WTC11 (cell line): Measurements from ENCODE around the gene IL23R. TPM values are rescaled to one million over a fixed set of nuclear protein-coding genes. Genes with fewer than 3 reads are reported as not detected.

Experiments used
- ATAC-seq: fragments of 200-7000 bp; cut with Tn5 transposase; 2 replicates; pipeline ENCODE4 v1.10.0; 2021; ENCODE audit warnings: mild to moderate bottlenecking, moderate library complexity
- CTCF ChIA-PET: fragments of 300-600 bp; sonication (Branson Sonifier 250); formaldehyde crosslinking; loops from one replicate; lab custom pipeline; 2021; ENCODE audit warnings: antibody characterized with exemption; lab: Charles Lee
- POLR2A ChIA-PET: fragments of 350-600 bp; sonication (Branson Sonifier 250); formaldehyde crosslinking; loops from one replicate; lab custom pipeline; 2021; ENCODE audit warnings: antibody characterized with exemption; lab: Charles Lee
- DNase-seq: peaks from one replicate; pipeline ENCODE4 v3.0.0; 2021; ENCODE audit warnings: low spot score
- H3K27ac Mint-ChIP-seq: 2 replicates; pipeline ENCODE4 v1.8.0; 2021; ENCODE audit warnings: mixed read lengths
- H3K27me3 Mint-ChIP-seq: 2 replicates; pipeline ENCODE4 v1.8.0; 2021; ENCODE audit warnings: low read depth, mild to moderate bottlenecking, moderate library complexity, mixed read lengths
- H3K36me3 Mint-ChIP-seq: 2 replicates; pipeline ENCODE4 v1.8.0; 2021; ENCODE audit warnings: mixed read lengths
- H3K4me1 Mint-ChIP-seq: 2 replicates; pipeline ENCODE4 v1.8.0; 2022; ENCODE audit warnings: mixed read lengths
- H3K4me3 Mint-ChIP-seq: 2 replicates; pipeline ENCODE4 v1.8.0; 2021; ENCODE audit warnings: mild to moderate bottlenecking, moderate library complexity, mixed read lengths
- H3K9me3 Mint-ChIP-seq: 2 replicates; pipeline ENCODE4 v1.8.0; 2021; ENCODE audit warnings: mixed read lengths
- ATF1 ChIP-seq: sonication (generic); formaldehyde crosslinking; IDR thresholded peaks from 2 replicates; pipeline ENCODE4 v1.8.1; 2023; ENCODE audit warnings: mild to moderate bottlenecking, moderate library complexity, missing genetic modification reagents
- CBFB ChIP-seq: sonication (generic); formaldehyde crosslinking; IDR thresholded peaks from 2 replicates; pipeline ENCODE4 v1.8.1; 2022; ENCODE audit warnings: mild to moderate bottlenecking, low read depth, missing genetic modification reagents
- CREB1 ChIP-seq: sonication (generic); formaldehyde crosslinking; IDR thresholded peaks from 2 replicates; pipeline ENCODE4 v1.8.0; 2023; ENCODE audit warnings: mild to moderate bottlenecking, missing genetic modification reagents
- EMX1 ChIP-seq: fragments of 250-450 bp; sonication (Bioruptor Pico); IDR thresholded peaks from 2 replicates; pipeline ENCODE4 v1.8.0; 2021; ENCODE audit warnings: mild to moderate bottlenecking
- ESRRA ChIP-seq: sonication (generic); formaldehyde crosslinking; IDR thresholded peaks from 2 replicates; pipeline ENCODE4 v1.8.1; 2022; ENCODE audit warnings: mild to moderate bottlenecking, missing genetic modification reagents, borderline replicate concordance
- HMGA2 ChIP-seq: fragments of 250-450 bp; sonication (Bioruptor Pico); IDR thresholded peaks from 2 replicates; pipeline ENCODE4 v1.4.0; 2021; ENCODE audit warnings: mild to moderate bottlenecking, moderate library complexity
- IRF2 ChIP-seq: sonication (generic); formaldehyde crosslinking; IDR thresholded peaks from 2 replicates; pipeline ENCODE4 v1.8.0; 2022; ENCODE audit warnings: low read depth, missing genetic modification reagents, borderline replicate concordance
- JAZF1 ChIP-seq: fragments of 250-450 bp; sonication (Bioruptor Pico); IDR thresholded peaks from 2 replicates; pipeline ENCODE4 v1.9.0; 2021; ENCODE audit warnings: moderate library complexity, mild to moderate bottlenecking, inconsistent platforms
- MXD4 ChIP-seq: fragments of 250-450 bp; sonication (Bioruptor Pico); IDR thresholded peaks from 2 replicates; pipeline ENCODE4 v1.8.0; 2021; ENCODE audit warnings: mild to moderate bottlenecking, moderate library complexity, borderline replicate concordance
- NFATC4 ChIP-seq: fragments of 250-450 bp; sonication (Bioruptor Pico); IDR thresholded peaks from 2 replicates; pipeline ENCODE4 v1.9.0; 2021; ENCODE audit warnings: mild to moderate bottlenecking
- NR1H2 ChIP-seq: sonication (generic); formaldehyde crosslinking; IDR thresholded peaks from 2 replicates; pipeline ENCODE4 v1.9.0; 2021; ENCODE audit warnings: mild to moderate bottlenecking, moderate library complexity, missing genetic modification reagents
- TEAD1 ChIP-seq: sonication (generic); formaldehyde crosslinking; IDR thresholded peaks from 2 replicates; pipeline ENCODE4 v1.8.0; 2022; ENCODE audit warnings: mild to moderate bottlenecking, missing genetic modification reagents
- TEAD4 ChIP-seq: sonication (generic); formaldehyde crosslinking; IDR thresholded peaks from 2 replicates; pipeline ENCODE4 v1.8.0; 2022; ENCODE audit warnings: mild to moderate bottlenecking, missing genetic modification reagents
- ZNF263 ChIP-seq: sonication (generic); formaldehyde crosslinking; IDR thresholded peaks from 2 replicates; pipeline ENCODE4 v1.8.1; 2022; ENCODE audit warnings: low read depth, mild to moderate bottlenecking, moderate library complexity, missing genetic modification reagents
- ZNF396 ChIP-seq: fragments of 250-450 bp; sonication (Bioruptor Pico); IDR thresholded peaks from 2 replicates; pipeline ENCODE4 v1.8.0; 2021; ENCODE audit warnings: mild to moderate bottlenecking, moderate library complexity, borderline replicate concordance
- ZNF423 ChIP-seq: fragments of 250-450 bp; sonication (Bioruptor Pico); IDR thresholded peaks from 2 replicates; pipeline ENCODE4 v2.1.2; 2022; ENCODE audit warnings: mild to moderate bottlenecking, moderate library complexity
- total RNA-seq: library from RNA; stranded (reverse); gene quantifications from 3 replicates; pipeline ENCODE4 v1.2.3, GENCODE V29; 2021
- TF ChIP-seq, protein P1 (sequence below): fragments of 200-600 bp; IDR thresholded peaks from 2 replicates; pipeline ENCODE4 v1.8.0; 2022; ENCODE audit warnings: antibody characterized with exemption
- TF ChIP-seq, protein P2 (sequence below): fragments of 250-450 bp; sonication (Bioruptor Pico); IDR thresholded peaks from 2 replicates; pipeline ENCODE4 v2.1.2; 2022; ENCODE audit warnings: mild to moderate bottlenecking, moderate library complexity
- TF ChIP-seq, protein P3 (sequence below): sonication (generic); formaldehyde crosslinking; IDR thresholded peaks from 2 replicates; pipeline ENCODE4 v1.8.0; 2023; ENCODE audit warnings: missing genetic modification reagents, mild to moderate bottlenecking, borderline replicate concordance
- TF ChIP-seq, protein P4 (sequence below): sonication (generic); formaldehyde crosslinking; IDR thresholded peaks from 2 replicates; pipeline ENCODE4 v1.8.0; 2023; ENCODE audit warnings: mild to moderate bottlenecking, missing genetic modification reagents
- TF ChIP-seq, protein P5 (sequence below): fragments of 250-450 bp; sonication (Bioruptor Pico); IDR thresholded peaks from 2 replicates; pipeline ENCODE4 v1.9.0; 2021; ENCODE audit warnings: mild to moderate bottlenecking
- TF ChIP-seq, protein P6 (sequence below): sonication (generic); formaldehyde crosslinking; IDR thresholded peaks from 2 replicates; pipeline ENCODE4 v1.8.0; 2022; ENCODE audit warnings: mild to moderate bottlenecking, missing genetic modification reagents
- TF ChIP-seq, protein P7 (sequence below): sonication (generic); formaldehyde crosslinking; IDR thresholded peaks from 2 replicates; pipeline ENCODE4 v1.8.1; 2022; ENCODE audit warnings: mild to moderate bottlenecking, moderate library complexity, missing genetic modification reagents

The IL23R gene
- total RNA-seq, 1 experiment from 2014 or later, result not detected

DNA sequence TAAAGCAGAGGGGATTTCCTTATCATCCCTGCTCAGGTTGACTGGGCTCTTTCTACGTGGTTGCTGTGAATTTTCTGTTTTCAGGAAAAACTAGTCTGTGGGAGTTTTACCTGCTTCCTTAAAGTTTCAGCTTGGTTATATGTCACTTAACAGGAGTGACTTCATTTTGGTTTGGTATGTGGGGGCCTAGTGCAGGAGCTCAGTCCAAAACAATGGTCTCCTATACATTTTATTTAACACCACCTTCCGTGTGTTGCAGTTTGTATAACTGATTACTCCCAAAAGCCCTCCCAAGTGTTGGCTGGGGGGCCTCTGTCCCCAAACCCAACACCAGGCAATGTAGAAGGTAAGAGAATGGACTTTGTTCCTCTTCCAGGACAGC, 5.3 kb downstream of the IL23R start:
- H3K4me1 Mint-ChIP-seq, result no peaks in the 10 kb centered on the region
- ChIA-PET POLR2A (no interaction called here), CTCF (interaction anchor here (0.7 to 1.6 kb wide), 3 partner anchors 22 to 594 kb away, joined by 3 read pairs; no protein-coding TSS in a partner anchor)
- no peak overlapping the region for H3K27ac Mint-ChIP-seq
- H3K27me3 Mint-ChIP-seq, result no peaks in the 10 kb centered on the region
- no peaks in the 10 kb centered on the region for H3K36me3 Mint-ChIP-seq
- no peak for DNase-seq
- ATAC-seq, result no peak
- no peak overlapping the region for H3K4me3 Mint-ChIP-seq
- TF ChIP-seq IRF2 (CRISPR knock-in tag) (no peak), HMGA2 (CRISPR knock-in tag) (no peak), JAZF1 (no peak), ZNF396 (CRISPR knock-in tag) (no peak), ATF1 (CRISPR knock-in tag) (no peak), NFATC4 (CRISPR knock-in tag) (no peak), EMX1 (CRISPR knock-in tag) (no peak), MXD4 (CRISPR knock-in tag) (no peak), ESRRA (no peak), ZNF263 (CRISPR knock-in tag) (no peak), ZNF423 (CRISPR knock-in tag) (no peak), CREB1 (CRISPR knock-in tag) (no peak)
- TF ChIP-seq, protein P1, sequence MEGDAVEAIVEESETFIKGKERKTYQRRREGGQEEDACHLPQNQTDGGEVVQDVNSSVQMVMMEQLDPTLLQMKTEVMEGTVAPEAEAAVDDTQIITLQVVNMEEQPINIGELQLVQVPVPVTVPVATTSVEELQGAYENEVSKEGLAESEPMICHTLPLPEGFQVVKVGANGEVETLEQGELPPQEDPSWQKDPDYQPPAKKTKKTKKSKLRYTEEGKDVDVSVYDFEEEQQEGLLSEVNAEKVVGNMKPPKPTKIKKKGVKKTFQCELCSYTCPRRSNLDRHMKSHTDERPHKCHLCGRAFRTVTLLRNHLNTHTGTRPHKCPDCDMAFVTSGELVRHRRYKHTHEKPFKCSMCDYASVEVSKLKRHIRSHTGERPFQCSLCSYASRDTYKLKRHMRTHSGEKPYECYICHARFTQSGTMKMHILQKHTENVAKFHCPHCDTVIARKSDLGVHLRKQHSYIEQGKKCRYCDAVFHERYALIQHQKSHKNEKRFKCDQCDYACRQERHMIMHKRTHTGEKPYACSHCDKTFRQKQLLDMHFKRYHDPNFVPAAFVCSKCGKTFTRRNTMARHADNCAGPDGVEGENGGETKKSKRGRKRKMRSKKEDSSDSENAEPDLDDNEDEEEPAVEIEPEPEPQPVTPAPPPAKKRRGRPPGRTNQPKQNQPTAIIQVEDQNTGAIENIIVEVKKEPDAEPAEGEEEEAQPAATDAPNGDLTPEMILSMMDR, result no peak
- TF ChIP-seq, protein P2, sequence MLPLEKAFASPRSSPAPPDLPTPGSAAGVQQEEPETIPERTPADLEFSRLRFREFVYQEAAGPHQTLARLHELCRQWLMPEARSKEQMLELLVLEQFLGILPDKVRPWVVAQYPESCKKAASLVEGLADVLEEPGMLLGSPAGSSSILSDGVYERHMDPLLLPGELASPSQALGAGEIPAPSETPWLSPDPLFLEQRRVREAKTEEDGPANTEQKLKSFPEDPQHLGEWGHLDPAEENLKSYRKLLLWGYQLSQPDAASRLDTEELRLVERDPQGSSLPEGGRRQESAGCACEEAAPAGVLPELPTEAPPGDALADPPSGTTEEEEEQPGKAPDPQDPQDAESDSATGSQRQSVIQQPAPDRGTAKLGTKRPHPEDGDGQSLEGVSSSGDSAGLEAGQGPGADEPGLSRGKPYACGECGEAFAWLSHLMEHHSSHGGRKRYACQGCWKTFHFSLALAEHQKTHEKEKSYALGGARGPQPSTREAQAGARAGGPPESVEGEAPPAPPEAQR, result no peak
- TF ChIP-seq, protein P3, sequence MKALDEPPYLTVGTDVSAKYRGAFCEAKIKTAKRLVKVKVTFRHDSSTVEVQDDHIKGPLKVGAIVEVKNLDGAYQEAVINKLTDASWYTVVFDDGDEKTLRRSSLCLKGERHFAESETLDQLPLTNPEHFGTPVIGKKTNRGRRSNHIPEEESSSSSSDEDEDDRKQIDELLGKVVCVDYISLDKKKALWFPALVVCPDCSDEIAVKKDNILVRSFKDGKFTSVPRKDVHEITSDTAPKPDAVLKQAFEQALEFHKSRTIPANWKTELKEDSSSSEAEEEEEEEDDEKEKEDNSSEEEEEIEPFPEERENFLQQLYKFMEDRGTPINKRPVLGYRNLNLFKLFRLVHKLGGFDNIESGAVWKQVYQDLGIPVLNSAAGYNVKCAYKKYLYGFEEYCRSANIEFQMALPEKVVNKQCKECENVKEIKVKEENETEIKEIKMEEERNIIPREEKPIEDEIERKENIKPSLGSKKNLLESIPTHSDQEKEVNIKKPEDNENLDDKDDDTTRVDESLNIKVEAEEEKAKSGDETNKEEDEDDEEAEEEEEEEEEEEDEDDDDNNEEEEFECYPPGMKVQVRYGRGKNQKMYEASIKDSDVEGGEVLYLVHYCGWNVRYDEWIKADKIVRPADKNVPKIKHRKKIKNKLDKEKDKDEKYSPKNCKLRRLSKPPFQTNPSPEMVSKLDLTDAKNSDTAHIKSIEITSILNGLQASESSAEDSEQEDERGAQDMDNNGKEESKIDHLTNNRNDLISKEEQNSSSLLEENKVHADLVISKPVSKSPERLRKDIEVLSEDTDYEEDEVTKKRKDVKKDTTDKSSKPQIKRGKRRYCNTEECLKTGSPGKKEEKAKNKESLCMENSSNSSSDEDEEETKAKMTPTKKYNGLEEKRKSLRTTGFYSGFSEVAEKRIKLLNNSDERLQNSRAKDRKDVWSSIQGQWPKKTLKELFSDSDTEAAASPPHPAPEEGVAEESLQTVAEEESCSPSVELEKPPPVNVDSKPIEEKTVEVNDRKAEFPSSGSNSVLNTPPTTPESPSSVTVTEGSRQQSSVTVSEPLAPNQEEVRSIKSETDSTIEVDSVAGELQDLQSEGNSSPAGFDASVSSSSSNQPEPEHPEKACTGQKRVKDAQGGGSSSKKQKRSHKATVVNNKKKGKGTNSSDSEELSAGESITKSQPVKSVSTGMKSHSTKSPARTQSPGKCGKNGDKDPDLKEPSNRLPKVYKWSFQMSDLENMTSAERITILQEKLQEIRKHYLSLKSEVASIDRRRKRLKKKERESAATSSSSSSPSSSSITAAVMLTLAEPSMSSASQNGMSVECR (CRISPR knock-in tag), result no peak
- TF ChIP-seq, protein P4, sequence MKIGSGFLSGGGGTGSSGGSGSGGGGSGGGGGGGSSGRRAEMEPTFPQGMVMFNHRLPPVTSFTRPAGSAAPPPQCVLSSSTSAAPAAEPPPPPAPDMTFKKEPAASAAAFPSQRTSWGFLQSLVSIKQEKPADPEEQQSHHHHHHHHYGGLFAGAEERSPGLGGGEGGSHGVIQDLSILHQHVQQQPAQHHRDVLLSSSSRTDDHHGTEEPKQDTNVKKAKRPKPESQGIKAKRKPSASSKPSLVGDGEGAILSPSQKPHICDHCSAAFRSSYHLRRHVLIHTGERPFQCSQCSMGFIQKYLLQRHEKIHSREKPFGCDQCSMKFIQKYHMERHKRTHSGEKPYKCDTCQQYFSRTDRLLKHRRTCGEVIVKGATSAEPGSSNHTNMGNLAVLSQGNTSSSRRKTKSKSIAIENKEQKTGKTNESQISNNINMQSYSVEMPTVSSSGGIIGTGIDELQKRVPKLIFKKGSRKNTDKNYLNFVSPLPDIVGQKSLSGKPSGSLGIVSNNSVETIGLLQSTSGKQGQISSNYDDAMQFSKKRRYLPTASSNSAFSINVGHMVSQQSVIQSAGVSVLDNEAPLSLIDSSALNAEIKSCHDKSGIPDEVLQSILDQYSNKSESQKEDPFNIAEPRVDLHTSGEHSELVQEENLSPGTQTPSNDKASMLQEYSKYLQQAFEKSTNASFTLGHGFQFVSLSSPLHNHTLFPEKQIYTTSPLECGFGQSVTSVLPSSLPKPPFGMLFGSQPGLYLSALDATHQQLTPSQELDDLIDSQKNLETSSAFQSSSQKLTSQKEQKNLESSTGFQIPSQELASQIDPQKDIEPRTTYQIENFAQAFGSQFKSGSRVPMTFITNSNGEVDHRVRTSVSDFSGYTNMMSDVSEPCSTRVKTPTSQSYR, result no peak
- H3K9me3 Mint-ChIP-seq, result no peaks in the 10 kb centered on the region; the same call in 1 of the 2 replicates

DNA sequence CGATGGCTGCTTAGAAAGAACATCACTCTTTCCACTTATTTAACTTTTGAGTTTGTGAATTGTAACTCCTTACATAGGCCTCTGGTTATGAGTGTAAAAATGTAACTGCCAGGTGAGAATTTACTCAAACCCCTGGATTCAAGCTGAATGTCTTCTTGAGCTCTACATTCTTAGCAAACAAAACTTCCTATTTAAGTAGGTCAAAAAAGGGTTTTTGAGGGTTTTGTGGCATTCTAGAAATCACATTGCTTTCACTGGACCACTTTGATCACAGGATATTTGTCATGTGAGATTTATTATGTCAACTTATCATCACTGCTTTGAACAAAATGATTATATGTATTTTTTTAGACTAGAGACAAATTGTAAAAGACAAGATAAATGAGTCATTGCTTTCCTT, 5.7 kb downstream of the IL23R start:
- no peak for DNase-seq
- CTCF ChIA-PET, result interaction anchor here (1.6 kb wide), 1 partner anchor 41 kb away, joined by 3 read pairs; no protein-coding TSS in a partner anchor
- H3K4me3 Mint-ChIP-seq, result no peak overlapping the region
- H3K4me1 Mint-ChIP-seq, result no peaks in the 10 kb centered on the region
- POLR2A ChIA-PET, result no interaction called here
- no peaks in the 10 kb centered on the region; the same call in 1 of the 2 replicates for H3K9me3 Mint-ChIP-seq
- no peaks in the 10 kb centered on the region for H3K36me3 Mint-ChIP-seq
- no peak overlapping the region for H3K27ac Mint-ChIP-seq
- no peaks in the 10 kb centered on the region for H3K27me3 Mint-ChIP-seq
- TF ChIP-seq MXD4 (CRISPR knock-in tag), result no peak
- TF ChIP-seq CBFB, result no peak
- TF ChIP-seq TEAD4 (CRISPR knock-in tag), result no peak
- TF ChIP-seq, protein P5, sequence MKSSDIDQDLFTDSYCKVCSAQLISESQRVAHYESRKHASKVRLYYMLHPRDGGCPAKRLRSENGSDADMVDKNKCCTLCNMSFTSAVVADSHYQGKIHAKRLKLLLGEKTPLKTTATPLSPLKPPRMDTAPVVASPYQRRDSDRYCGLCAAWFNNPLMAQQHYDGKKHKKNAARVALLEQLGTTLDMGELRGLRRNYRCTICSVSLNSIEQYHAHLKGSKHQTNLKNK (CRISPR knock-in tag), result no peak
- TF ChIP-seq, protein P6, sequence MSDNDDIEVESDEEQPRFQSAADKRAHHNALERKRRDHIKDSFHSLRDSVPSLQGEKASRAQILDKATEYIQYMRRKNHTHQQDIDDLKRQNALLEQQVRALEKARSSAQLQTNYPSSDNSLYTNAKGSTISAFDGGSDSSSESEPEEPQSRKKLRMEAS (CRISPR knock-in tag), result no peak
- no peak for TF ChIP-seq NR1H2 (CRISPR knock-in tag)
- TF ChIP-seq, protein P7, sequence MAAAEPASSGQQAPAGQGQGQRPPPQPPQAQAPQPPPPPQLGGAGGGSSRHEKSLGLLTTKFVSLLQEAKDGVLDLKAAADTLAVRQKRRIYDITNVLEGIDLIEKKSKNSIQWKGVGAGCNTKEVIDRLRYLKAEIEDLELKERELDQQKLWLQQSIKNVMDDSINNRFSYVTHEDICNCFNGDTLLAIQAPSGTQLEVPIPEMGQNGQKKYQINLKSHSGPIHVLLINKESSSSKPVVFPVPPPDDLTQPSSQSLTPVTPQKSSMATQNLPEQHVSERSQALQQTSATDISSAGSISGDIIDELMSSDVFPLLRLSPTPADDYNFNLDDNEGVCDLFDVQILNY (CRISPR knock-in tag), result no peak
- no peak for TF ChIP-seq IRF2 (CRISPR knock-in tag)
- TF ChIP-seq TEAD1 (CRISPR knock-in tag), result no peak
- ATAC-seq, result no peak
